Astrocyte of the spinal cord (primary cell): ENCODE data around the gene GRM8.

Source experiments
- DNase-seq: peaks from one replicate; pipeline ENCODE4 v3.0.0; 2011; ENCODE audit warnings: low read depth, low spot score
- H3K4me3 ChIP-seq: 2 replicates; pipeline ENCODE4 v1.5.1; 2011; ENCODE audit warnings: low read depth, mild to moderate bottlenecking, low read length, moderate library complexity
- in situ Hi-C: cut with HindIII; loops from 2 replicates; pipeline ENCODE4 v1.10.0; 2017; ENCODE audit warnings: low sequenced_read_pairs
- TF ChIP-seq, protein P1 (sequence below): IDR thresholded peaks from 2 replicates; pipeline ENCODE4 v1.5.1; 2012; ENCODE audit warnings: low read depth, mild to moderate bottlenecking, low read length, inconsistent platforms

GRM8 gene

DNA sequence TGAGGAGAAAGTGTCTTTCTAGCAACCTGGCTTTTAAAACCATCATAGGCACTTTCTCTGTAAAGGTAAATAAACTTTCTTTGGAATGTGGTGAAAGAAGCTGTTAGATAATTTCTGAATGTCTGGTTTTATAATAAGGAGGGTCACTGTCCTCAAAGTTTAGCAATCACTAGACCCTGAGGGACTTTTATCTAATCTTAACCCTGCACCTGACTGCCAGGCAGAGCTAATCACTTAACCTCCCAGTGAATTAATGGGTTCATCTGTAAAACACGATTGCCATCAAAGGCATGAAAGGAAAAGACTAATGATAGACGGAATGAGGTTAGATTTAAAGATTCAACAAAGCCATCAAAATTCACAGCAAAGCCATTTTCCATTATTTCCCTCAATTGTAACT lies 553.8 kb downstream of the GRM8 start:
- DNase-seq: no peak
- TF ChIP-seq, protein P1, sequence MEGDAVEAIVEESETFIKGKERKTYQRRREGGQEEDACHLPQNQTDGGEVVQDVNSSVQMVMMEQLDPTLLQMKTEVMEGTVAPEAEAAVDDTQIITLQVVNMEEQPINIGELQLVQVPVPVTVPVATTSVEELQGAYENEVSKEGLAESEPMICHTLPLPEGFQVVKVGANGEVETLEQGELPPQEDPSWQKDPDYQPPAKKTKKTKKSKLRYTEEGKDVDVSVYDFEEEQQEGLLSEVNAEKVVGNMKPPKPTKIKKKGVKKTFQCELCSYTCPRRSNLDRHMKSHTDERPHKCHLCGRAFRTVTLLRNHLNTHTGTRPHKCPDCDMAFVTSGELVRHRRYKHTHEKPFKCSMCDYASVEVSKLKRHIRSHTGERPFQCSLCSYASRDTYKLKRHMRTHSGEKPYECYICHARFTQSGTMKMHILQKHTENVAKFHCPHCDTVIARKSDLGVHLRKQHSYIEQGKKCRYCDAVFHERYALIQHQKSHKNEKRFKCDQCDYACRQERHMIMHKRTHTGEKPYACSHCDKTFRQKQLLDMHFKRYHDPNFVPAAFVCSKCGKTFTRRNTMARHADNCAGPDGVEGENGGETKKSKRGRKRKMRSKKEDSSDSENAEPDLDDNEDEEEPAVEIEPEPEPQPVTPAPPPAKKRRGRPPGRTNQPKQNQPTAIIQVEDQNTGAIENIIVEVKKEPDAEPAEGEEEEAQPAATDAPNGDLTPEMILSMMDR: no peak
- no peak overlapping the region for H3K4me3 ChIP-seq
- in situ Hi-C loops: no loop called here

DNA sequence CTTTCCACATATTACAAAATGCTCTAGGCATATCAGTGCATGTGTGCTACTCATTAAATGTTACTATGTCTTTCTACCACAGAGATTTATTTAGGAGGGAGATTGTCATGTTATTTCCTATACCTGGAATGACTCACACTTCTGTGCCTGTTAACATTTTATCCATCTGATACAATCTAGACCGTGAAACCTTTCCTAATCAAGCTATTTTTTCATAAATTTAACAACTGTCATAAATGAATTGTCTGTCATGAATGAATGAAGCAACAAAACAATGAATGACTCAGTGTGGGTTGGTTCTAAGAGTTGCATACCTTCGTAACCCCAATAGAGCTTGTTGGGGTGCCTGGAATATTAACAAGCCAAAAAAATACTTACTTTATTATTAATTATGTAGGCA lies 554.3 kb downstream of the GRM8 start:
- H3K4me3 ChIP-seq: no peak overlapping the region
- DNase-seq: no peak
- TF ChIP-seq, protein P1: no peak
- in situ Hi-C loops: no loop called here

DNA sequence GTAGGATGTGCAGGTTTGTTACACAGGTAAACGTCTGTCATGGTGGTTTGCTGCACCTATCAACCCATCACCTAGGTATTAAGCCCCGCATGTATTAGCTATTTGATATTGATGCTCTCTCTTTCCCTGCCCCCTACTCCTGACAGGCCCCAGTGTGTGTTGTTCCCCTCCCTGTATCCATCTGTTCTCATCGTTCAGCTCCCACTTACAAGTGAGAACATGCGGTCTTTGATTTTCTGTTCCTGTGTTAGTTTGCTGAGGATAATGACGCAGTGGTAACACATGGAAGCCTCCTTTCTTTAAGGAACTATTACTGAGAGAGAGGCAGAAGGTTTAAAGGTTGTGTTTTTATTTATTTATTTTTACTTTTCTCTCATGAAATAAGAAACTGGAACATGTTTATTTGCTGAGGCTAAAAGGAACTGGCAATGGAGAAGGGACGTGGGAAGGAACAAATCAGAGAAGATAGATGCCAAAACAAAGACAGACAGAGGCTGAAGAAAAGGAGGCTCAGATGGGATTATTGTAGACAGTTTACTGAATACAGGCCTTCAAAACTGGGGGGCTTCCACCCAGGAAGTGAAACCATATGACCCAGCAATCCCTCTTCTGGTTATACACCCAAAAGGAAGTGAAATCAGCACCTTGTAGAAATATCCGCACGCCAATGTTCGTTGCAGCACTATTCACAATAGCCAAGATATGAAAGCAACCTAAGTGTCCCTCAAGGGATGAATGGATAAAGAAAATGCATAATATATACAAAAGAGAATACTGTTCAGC lies 556.3 kb downstream of the GRM8 start:
- in situ Hi-C loops: no loop called here
- TF ChIP-seq, protein P1: no peak
- DNase-seq: no peak
- H3K4me3 ChIP-seq: no peak overlapping the region

DNA sequence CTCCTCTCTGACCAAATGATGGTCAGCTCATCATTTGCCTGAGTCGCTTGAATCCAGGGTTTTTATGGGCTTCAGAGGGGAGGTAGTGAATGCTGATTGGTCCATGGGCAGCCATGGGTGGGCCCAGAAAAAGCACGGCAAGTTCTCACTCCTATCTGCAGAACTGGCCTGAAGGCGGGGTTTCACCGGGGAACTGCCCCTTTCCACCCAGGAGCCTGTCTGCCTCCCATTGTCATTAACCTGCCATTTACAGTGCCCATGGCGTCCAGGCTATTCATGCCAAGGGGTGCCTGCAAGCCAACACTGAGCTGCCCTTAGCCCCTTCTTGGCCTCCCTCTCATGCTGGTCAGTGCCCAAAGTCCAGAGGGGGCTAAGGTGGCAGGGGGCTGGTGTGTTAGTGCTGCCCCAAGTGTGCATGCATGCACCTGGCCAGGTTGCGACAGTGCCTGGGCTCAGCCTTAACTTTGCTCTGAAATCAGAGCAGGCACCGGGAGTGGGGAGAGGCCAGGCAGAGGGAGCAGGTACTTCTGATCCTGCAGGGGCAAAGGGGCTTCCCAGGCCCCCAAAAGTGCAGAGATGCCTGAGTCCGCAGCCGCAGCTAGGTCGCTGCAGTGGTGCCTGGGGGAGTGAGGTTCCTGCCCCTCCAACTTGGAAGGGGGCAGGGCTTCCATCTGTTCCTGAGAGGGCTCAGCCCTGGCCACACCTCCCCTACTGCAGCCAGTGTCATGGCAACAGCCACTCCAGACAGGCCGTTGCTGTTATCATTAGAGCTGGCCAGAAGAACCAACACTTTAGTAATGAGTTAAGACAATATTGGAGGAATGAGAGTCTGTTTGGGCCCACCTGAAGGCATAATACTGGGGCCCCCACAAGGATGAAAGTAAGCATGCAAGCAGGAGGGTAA lies 561.6 kb downstream of the GRM8 start:
- in situ Hi-C loops: no loop called here
- TF ChIP-seq, protein P1: no peak
- DNase-seq: no peak
- H3K4me3 ChIP-seq: no peak overlapping the region

DNA sequence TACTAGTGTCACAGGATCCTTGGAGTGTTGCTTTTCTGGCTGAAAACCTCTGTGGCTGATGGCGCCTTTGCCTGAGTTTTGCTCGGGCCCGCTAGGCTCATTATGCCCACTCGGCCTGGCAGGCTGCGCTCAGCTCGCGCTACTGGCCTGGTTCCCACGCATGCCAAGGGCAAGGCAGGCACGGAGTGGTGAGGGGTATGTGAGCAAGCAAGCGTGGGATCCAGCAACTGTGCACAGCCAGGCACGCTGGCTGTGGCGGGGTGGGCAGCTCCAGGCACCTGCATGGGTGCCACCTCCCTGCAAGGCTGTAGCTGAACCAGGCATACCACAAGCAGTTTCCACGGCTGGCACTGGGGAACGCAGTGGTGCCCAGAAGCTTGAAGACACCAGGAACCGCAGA lies 562.6 kb downstream of the GRM8 start:
- TF ChIP-seq, protein P1: no peak
- DNase-seq: no peak
- H3K4me3 ChIP-seq: no peak overlapping the region
- in situ Hi-C loops: no loop called here

DNA sequence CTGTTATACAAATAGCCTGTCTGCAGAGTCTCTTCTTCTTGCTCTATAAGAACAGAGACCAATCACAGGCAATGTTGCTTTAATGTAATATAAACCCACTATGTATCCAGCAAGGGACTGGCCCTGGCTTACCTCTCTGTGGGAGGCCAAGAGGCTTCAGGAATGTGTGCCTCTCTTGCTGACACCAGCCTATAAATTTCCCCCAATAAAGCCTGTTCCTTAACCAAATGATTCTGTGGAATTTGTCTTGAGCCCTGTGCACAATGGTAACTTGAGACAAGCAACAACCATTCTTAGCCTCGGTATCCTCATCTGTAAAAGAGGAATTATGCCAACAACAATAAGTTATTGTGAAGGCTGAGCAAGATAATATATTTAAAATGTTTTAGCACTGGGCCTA lies 563.7 kb downstream of the GRM8 start:
- peak; percentile 82 for DNase-seq
- no peak overlapping the region for H3K4me3 ChIP-seq
- in situ Hi-C loops: no loop called here
- TF ChIP-seq, protein P1: no peak
